PFSK-1 (cell line): Measurements from ENCODE around the gene VTCN1.

Experiments
- FOXP2 ChIP-seq: optimal IDR thresholded peaks from 2 replicates; pipeline ENCODE3; 2011; ENCODE audit warnings: borderline replicate concordance, control low read depth, inconsistent platforms; ENCODE audit not compliant: insufficient read depth; ENCODE audit errors: extremely low read length, extremely low read depth
- POLR2AphosphoS5 ChIP-seq: IDR thresholded peaks from 2 replicates; pipeline ENCODE4 v1.6.1; 2012; ENCODE audit warnings: low read depth, mild to moderate bottlenecking, control low read depth, low read length, moderate library complexity
- SIN3A ChIP-seq: IDR thresholded peaks from 2 replicates; pipeline ENCODE4 v1.6.1; 2012; ENCODE audit warnings: mild to moderate bottlenecking, low read length, moderate library complexity, borderline replicate concordance; ENCODE audit not compliant: insufficient read depth
- TAF1 ChIP-seq: IDR thresholded peaks from 2 replicates; pipeline ENCODE4 v1.6.1; 2012; ENCODE audit warnings: low read length, control low read depth, borderline replicate concordance; ENCODE audit not compliant: insufficient read depth
- TF ChIP-seq, protein P1 (sequence below), 2 experiments: IDR thresholded peaks; 2 replicates each; pipeline versions ENCODE4 v1.6.1 to v1.8.0; 2011 to 2012; ENCODE audit warnings: low read depth in 2 of 2, low read length in 2 of 2, control low read depth in 1 of 2, inconsistent platforms in 1 of 2, mild to moderate bottlenecking in 1 of 2, moderate library complexity in 1 of 2; ENCODE audit not compliant: insufficient read depth in 1 of 2

Gene VTCN1

DNA sequence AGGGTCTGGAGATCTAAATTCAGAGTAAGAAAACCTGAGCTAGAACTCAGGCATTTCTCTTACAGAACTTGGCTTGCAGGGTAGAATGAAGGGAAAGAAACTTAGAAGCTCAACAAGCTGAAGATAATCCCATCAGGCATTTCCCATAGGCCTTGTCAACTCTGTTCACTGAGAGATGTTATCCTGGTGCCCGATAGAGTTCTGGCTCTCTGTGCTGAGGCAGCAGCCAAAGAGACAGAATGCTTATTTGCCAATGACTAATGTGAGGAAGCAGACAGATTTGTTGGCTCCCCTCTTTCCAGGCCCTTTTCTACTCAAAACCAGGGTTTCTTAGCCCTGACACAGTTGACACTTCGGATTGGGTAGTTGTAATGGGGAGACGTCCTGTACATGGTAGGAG is 66.9 kb downstream of the VTCN1 start:
- TF ChIP-seq FOXP2 (no peak), SIN3A (no peak), TAF1 (no peak), POLR2AphosphoS5 (no peak)
- TF ChIP-seq, protein P1, sequence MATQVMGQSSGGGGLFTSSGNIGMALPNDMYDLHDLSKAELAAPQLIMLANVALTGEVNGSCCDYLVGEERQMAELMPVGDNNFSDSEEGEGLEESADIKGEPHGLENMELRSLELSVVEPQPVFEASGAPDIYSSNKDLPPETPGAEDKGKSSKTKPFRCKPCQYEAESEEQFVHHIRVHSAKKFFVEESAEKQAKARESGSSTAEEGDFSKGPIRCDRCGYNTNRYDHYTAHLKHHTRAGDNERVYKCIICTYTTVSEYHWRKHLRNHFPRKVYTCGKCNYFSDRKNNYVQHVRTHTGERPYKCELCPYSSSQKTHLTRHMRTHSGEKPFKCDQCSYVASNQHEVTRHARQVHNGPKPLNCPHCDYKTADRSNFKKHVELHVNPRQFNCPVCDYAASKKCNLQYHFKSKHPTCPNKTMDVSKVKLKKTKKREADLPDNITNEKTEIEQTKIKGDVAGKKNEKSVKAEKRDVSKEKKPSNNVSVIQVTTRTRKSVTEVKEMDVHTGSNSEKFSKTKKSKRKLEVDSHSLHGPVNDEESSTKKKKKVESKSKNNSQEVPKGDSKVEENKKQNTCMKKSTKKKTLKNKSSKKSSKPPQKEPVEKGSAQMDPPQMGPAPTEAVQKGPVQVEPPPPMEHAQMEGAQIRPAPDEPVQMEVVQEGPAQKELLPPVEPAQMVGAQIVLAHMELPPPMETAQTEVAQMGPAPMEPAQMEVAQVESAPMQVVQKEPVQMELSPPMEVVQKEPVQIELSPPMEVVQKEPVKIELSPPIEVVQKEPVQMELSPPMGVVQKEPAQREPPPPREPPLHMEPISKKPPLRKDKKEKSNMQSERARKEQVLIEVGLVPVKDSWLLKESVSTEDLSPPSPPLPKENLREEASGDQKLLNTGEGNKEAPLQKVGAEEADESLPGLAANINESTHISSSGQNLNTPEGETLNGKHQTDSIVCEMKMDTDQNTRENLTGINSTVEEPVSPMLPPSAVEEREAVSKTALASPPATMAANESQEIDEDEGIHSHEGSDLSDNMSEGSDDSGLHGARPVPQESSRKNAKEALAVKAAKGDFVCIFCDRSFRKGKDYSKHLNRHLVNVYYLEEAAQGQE (IDR thresholded peaks at IDR 0.05; ENCODE audit: insufficient read depth in 1 of 2, low read depth in 2 of 2, low read length in 2 of 2) = no peak

DNA sequence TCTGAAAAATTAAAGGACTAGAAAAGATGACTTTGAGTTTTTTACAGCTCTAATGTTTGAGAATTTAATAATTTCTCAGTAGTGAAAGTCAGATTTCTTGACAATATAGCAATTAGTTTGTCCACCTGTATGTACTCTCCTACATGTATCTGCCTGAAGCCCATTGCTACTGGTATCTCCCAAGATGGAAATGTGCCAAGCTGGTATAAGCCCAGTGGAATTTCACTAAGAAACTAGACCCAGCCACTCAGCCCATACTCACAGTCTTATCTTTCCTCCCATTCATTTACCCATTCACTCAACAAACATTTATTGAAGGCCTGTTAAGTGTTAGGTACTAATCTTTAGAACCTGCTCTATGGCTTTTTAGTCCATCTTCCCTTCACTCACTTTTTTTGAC is 67.6 kb downstream of the VTCN1 start:
- TF ChIP-seq, protein P1 (IDR thresholded peaks at IDR 0.05; ENCODE audit: insufficient read depth in 1 of 2, low read depth in 2 of 2, low read length in 2 of 2) = no peak
- TF ChIP-seq POLR2AphosphoS5 = no peak
- no peak for TF ChIP-seq FOXP2
- TF ChIP-seq TAF1 = no peak
- TF ChIP-seq SIN3A = no peak

DNA sequence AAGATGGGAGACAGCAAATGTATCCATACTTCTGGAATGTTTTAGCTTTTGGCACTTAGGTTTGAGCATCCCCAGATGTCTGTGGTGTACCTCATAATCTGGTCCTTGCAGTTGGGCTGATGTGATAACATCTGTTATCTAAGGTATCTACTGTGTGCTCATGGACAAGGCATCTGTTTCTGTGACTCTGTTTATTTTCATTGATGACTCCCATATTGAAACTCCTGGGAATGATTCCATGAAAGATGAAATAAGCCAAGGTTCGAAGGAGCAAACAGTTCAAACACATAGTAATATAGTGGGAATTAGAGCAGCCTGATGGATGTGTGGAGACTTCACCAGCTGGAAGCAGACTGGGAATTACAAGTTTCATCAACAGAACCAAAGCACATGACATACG is 68.5 kb downstream of the VTCN1 start:
- TF ChIP-seq, protein P1 (IDR thresholded peaks at IDR 0.05; ENCODE audit: insufficient read depth in 1 of 2, low read depth in 2 of 2, low read length in 2 of 2) = no peak
- TF ChIP-seq POLR2AphosphoS5 = no peak
- no peak for TF ChIP-seq FOXP2
- TF ChIP-seq TAF1 = no peak
- TF ChIP-seq SIN3A = no peak

DNA sequence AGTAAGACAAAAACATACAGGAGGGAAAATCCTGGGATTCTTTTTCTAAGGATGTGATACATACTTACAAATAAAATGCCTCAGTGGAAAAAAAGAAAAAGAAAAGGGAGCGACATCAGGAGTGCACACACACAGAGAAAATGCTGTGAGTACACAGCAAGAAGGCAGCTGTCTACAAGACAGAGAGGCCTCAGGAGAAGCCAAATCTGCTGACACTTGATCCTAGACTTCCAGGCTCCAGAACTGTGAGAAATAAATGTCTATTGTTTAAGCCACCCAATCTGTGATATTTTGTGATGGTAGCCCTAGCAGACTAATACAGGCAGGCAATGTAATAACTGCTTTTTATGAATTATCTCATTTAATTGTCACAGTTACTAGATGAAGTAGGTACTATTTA is 72.2 kb downstream of the VTCN1 start:
- TF ChIP-seq FOXP2 (no peak), SIN3A (no peak), POLR2AphosphoS5 (no peak), TAF1 (no peak)
- TF ChIP-seq, protein P1 (IDR thresholded peaks at IDR 0.05; ENCODE audit: insufficient read depth in 1 of 2, low read depth in 2 of 2, low read length in 2 of 2) = no peak

DNA sequence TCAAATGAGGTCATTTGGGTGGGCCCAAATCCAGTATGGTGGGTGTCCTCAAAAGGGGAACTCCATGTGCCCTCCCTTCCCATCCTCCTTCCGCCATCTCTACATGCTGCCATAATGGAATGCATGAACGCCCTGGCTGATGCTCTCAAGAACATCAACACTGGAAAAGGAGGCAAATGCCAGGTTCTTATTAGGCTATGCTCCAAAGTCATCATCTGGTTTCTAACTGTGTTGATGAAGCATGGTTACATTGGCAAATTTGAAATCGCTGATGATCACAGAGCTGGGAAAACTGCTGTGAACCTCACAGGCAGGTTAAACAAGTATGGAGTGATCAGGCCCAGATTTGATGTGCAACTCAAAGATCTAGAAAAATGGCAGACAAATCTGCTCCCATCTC is 72.6 kb downstream of the VTCN1 start:
- no peak for TF ChIP-seq FOXP2
- no peak for TF ChIP-seq TAF1
- TF ChIP-seq SIN3A = no peak
- TF ChIP-seq, protein P1 (IDR thresholded peaks at IDR 0.05; ENCODE audit: insufficient read depth in 1 of 2, low read depth in 2 of 2, low read length in 2 of 2) = no peak
- TF ChIP-seq POLR2AphosphoS5 = no peak
